Raji (cell line): ENCODE measurements around the gene IST1.

Source experiments
- POLR2A ChIP-seq: IDR thresholded peaks from 2 replicates; pipeline ENCODE4 v1.6.1; 2011; ENCODE audit warnings: low read depth, low read length, control low read depth; ENCODE audit not compliant: insufficient read depth

The IST1 gene

GRCh38 chr16:71867939-71868338 lies 27.4 kb upstream of the IST1 start:
- no peak for TF ChIP-seq POLR2A

- no peak for TF ChIP-seq POLR2A
These were observed 26.2 kb upstream of the IST1 start for GRCh38 chr16:71869089-71869488.

GRCh38 chr16:71870818-71871217 lies 24.5 kb upstream of the IST1 start:
- no peak for TF ChIP-seq POLR2A

- no peak for TF ChIP-seq POLR2A
These were observed 22.1 kb upstream of the IST1 start for GRCh38 chr16:71873199-71873598.

DNA sequence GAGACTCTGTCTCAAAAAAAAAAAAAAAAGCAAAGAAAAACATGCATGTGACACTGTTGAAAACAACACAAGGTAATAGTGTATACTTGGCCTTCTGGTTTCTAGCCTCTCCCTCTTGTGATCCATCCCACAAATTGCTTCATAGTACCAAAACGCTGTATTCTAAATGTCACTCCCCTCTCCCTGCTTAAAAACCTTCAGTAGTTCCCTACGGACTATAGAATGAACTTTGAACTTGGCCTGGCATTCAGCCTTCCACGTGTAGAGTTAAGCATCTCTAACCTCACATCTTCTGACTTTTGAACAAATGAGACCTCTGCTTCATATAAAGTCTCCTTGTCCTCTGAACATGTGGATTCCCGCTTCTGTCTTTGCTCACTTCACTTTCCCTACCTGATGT lies 16.4 kb upstream of the IST1 start:
- TF ChIP-seq POLR2A: no peak

DNA sequence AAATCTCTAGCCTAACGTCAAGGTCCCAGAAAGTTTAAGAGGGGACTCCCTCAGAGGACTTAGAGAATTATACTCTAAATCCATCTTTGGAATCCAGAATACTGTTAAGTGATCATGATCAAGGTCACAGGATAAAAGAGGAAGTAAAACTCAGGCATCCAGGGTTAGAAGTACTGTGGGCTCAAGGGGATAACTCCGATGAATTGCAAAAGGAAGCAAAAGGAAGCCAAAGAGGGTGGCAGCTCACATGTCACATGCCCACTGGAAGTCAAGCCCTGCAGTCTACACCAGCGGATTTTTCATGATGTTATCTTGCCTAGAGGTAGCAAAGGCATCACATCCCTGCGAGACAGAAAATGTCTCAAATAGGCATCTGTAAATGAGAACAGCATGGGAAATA lies 15.2 kb upstream of the IST1 start:
- TF ChIP-seq POLR2A: no peak

- TF ChIP-seq POLR2A: no peak
These were observed 12.7 kb upstream of the IST1 start for GRCh38 chr16:71882505-71883167.

DNA sequence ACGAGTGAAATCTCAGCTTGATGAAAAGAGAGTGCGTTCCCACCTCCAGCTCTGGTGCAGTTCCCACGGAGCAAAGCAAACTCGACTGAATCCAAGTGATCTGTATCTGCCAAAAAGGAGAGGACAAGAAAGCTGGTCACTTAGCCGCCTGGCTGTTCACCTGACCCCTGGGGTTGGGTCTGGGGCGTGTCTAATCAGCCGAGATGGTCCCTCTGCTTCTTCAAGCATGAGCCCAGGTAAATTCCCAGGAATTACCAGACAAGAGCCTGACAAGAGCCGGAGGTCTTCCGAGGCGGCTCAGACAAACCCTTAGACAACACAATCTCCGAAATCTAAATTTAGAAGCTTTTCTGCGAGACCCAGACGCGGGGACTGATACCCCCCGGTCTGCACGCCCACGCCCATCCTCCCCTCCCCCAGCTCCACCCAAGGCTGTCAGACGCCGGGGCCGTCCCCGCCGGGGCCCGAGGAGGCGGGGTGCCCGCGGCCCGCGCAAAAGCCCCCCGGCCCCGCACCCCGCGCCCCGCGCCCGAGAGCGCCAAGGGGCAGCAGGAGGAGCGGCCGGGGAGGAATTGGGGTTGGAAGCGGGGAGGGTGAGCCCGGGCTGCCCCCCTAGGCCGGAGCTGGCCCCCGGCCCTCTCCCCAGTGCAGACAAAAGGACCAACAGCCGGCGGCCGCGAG lies 12.0 kb upstream of the IST1 start:
- TF ChIP-seq POLR2A: no peak

- TF ChIP-seq POLR2A: peak; percentile 51
These were observed 11.3 kb upstream of the IST1 start, which contains the start of gene ZNF821 for GRCh38 chr16:71883849-71884638. TSS of gene ZNF821 (minus strand) at chr16:71884182. CDS start at chr16:71879946, 4,236 bp downstream.

DNA sequence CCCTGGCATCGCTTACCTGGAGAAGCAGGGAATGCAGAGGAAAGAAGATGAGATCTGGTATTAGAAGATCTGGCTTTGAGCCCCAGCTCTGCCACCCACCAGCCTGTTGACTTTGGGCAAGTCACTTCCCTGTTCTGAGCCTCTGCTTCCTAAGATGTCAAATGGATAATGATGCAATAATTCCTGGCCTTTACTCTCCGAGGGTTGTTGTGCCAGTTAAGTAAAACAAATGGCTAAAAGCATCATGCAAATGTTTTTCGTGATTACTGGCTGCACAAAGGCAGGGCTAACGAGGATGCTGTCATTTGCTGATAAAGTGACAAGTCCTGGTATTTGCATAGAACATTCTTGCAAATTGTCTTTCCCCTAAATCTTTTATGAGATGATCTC lies 10.1 kb upstream of the IST1 start:
- TF ChIP-seq POLR2A: no peak

- no peak for TF ChIP-seq POLR2A
These were observed 6.2 kb upstream of the IST1 start for GRCh38 chr16:71889147-71889546.

GRCh38 chr16:71893888-71894228 lies 1.5 kb upstream of the IST1 start:
- TF ChIP-seq POLR2A: no peak

- TF ChIP-seq POLR2A: no peak
These were observed 956 bp upstream of the IST1 start for GRCh38 chr16:71894229-71894920.

DNA sequence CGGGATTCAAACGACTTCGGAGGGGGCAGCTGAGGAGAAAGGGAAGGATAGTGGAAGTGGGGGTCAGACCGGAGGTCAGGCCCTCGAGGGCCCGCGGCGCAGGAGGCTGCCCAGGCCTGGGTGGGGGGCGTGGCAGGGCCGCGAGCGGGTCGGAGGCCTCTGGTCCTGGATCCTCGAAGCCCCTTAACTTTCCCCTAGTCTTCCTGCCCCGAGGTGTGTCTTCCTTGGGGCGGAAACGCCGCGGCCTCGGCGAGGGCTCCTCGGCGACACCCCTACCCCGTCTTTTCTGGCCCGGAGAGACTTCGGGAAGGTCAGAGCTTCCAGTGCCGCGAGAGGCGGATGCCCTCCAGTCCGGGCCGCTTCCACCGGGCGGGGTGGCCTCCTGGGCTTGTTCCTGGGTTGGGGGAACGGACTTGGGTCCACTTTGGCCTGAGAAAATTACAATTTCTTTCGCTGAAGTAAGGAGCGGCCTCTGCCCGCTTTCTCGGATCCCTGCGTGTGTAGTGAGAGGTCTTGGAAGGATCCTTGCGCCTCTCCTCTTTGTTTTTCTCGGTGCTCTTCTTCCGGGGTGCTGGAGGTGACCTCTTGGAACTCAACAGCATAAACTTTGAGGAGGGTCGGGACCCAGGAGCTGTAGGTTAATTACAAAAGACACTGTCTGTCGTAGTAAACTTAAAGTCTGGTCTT lies 491 bp downstream of the IST1 start:
- TF ChIP-seq POLR2A: no peak
